Breast epithelium (tissue), 4 donors: ENCODE measurements around the gene GPR84. TPM values are rescaled to one million over a fixed set of nuclear protein-coding genes. Genes with fewer than 3 reads are reported as not detected.
A peak's percentile ranks its signal among the peaks of the same experiment; 100 is the strongest.

ENCODE experiments used
- DNase-seq, 2 donors: peaks; one replicate each; pipeline ENCODE4 v3.0.0-alpha.2; 2019; ENCODE audit warnings: low spot score in 2 of 2
- H3K27ac ChIP-seq, 2 donors: fragments of 200-600 bp; sonication (generic) in 1 of 2; one replicate each; pipeline ENCODE4 v1.5.1; 2016 to 2019; ENCODE audit warnings: mild to moderate bottlenecking in 1 of 2
- H3K27me3 ChIP-seq, 2 donors: fragments of 200-600 bp; sonication (generic) in 1 of 2; one replicate each; pipeline versions ENCODE4 v1.5.1 to v1.6.0; 2017 to 2019; ENCODE audit warnings: control low read depth in 1 of 2, mild to moderate bottlenecking in 1 of 2
- H3K36me3 ChIP-seq: fragments of 200-600 bp; one replicate; pipeline ENCODE4 v1.5.1; 2019
- H3K4me1 ChIP-seq, 2 donors: fragments of 200-600 bp; sonication (generic); one replicate each; pipeline ENCODE4 v1.5.1; 2016 to 2019; ENCODE audit warnings: control low read depth in 1 of 2
- H3K4me3 ChIP-seq, 3 donors: fragments of 200-600 bp; sonication (generic); 1 replicate in 2 of 3; 2 replicates in 1 of 3; pipeline ENCODE4 v1.5.1; 2016 to 2019; ENCODE audit warnings: mild to moderate bottlenecking in 3 of 3, moderate library complexity in 2 of 3
- H3K9me3 ChIP-seq, 2 donors: fragments of 200-600 bp; sonication (generic) in 1 of 2; one replicate each; pipeline ENCODE4 v1.5.1; 2016 to 2019; ENCODE audit warnings: control low read depth in 1 of 2
- POLR2A ChIP-seq: fragments of 450-650 bp; IDR thresholded peaks from one replicate; pipeline ENCODE4 v1.6.1; 2016; ENCODE audit warnings: antibody characterized with exemption, mild to moderate bottlenecking, moderate library complexity
- POLR2AphosphoS5 ChIP-seq, 3 donors: sonication (generic); formaldehyde crosslinking; IDR thresholded peaks; one replicate each; pipeline ENCODE4 v1.6.1; 2017; ENCODE audit warnings: antibody characterized with exemption in 3 of 3
- intact Hi-C: fragments of 100-400 bp; cut with DNase I; formaldehyde crosslinking; loops from one replicate; pipeline ENCODE4 v1.15.1; 2023; ENCODE audit warnings: low total_unique reads
- total RNA-seq, 3 donors: library from RNA; depleted of rRNA; stranded (reverse); fragments of >200 nt; gene quantifications; one replicate each; pipeline ENCODE4 v1.1.0, GENCODE V29; 2016
- TF ChIP-seq, protein P1 (sequence below), 3 donors: fragments of 450-650 bp; IDR thresholded peaks; one replicate each; pipeline ENCODE4 v1.5.1; 2016 to 2017; ENCODE audit warnings: antibody characterized with exemption in 3 of 3, mild to moderate bottlenecking in 3 of 3, moderate library complexity in 3 of 3

The GPR84 gene
- under 1 TPM in 1 of 3 donors, not detected in 2; 0.44 TPM for total RNA-seq

DNA sequence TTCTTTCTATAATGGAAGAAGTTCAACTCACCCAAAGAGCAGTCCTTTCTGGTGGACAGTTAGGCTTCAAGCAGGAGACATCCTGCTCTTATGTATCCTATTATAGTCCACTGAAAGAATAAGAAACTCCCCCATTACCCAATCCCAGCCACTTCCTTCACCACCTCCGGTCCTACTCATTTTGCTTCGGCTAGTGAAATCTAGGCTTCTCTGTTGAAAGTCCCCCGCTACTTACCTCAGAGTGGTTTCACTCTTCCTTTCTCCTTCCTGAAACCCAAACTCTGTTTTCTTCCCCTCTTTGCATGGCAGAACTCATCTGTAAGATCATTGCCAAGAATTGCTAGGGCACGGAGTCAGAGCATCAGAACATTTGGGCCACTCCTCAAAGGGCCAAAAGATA, at the start of gene GPR84:
TSS of gene GPR84 (minus strand) at position 74 of the 400 bp plus-strand sequence. CDS start 635 bp downstream, outside the sequence.
- Histone ChIP-seq H3K36me3 (no peaks in the 10 kb centered on the region), H3K27ac (no peak within 1 kb of the TSS), H3K4me1 (no peaks in the 10 kb centered on the region), H3K27me3 (no peaks in the 10 kb centered on the region), H3K4me3 (no peak within 1 kb of the TSS), H3K9me3 (no peaks in the 10 kb centered on the region)
- intact Hi-C loops, result loop anchor here (5.0 to 10.0 kb wide), 3 partner anchors 80 to 1378 kb away; partner anchors contain the start of genes CBX5, GDF11 and HNRNPA1
- DNase-seq, result no peak
- TF ChIP-seq POLR2AphosphoS5 (IDR thresholded peaks at IDR 0.05) (no peak), POLR2A (no peak)
- TF ChIP-seq, protein P1, sequence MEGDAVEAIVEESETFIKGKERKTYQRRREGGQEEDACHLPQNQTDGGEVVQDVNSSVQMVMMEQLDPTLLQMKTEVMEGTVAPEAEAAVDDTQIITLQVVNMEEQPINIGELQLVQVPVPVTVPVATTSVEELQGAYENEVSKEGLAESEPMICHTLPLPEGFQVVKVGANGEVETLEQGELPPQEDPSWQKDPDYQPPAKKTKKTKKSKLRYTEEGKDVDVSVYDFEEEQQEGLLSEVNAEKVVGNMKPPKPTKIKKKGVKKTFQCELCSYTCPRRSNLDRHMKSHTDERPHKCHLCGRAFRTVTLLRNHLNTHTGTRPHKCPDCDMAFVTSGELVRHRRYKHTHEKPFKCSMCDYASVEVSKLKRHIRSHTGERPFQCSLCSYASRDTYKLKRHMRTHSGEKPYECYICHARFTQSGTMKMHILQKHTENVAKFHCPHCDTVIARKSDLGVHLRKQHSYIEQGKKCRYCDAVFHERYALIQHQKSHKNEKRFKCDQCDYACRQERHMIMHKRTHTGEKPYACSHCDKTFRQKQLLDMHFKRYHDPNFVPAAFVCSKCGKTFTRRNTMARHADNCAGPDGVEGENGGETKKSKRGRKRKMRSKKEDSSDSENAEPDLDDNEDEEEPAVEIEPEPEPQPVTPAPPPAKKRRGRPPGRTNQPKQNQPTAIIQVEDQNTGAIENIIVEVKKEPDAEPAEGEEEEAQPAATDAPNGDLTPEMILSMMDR (IDR thresholded peaks at IDR 0.05), result no peak

DNA sequence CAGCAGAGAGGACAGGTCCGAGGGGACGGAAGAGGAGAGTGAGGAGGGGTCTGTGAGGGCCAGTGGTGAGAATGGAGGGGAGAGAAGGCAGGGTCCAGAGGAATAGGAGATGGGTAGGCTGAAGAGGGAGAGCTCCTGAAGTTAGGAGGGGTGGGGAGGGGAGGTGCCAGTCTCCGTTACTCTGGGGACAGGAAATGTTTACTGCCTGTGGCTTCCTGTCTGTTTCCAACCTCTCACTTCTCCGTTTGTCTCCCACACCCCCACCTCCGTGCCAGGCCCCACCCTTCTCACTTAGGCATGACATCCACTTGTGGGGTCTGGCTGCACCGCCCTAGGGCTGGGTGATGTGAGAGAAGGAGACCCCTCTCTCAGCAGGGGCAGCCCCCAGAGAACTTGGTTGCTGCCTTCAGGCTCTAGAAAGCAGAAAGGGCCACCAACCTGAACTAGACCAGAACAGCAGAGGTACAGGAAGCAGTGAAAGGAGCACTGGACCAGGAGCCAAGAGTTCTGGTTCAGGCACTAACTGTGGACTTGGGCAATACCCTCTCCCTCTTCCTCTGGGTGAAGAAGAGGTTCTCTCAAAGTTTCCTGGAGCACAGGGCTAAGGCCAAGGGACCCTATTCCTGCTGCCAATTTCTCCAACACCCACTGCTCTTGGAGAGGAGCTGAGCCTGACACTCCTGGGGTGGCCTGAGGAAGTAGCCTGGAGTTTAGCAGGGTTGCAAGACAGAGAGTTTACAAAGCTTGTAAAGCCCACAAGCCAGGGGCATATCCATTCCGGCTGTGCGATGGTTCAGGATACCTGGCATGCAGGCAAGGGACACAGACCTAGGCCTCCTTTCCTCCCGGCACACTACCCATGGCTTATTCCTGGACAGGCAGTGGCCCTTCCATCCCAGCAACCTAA, 49.3 kb upstream of the GPR84 start:
- intact Hi-C loops, result no loop called here
- no peaks in the 10 kb centered on the region for H3K27me3 ChIP-seq
- H3K36me3 ChIP-seq, result no peaks in the 10 kb centered on the region
- peaks cover 0 to 5% of the 10 kb centered on the region in 2 donors for H3K4me1 ChIP-seq
- H3K9me3 ChIP-seq, result no peaks in the 10 kb centered on the region
- TF ChIP-seq POLR2A (no peak), POLR2AphosphoS5 (IDR thresholded peaks at IDR 0.05) (no peak)
- TF ChIP-seq, protein P1 (IDR thresholded peaks at IDR 0.05), result no peak
- no peak for DNase-seq
- H3K4me3 ChIP-seq, result peak overlapping the region; percentile 3 to 47 (median 30)
- peak overlapping the region; percentile 50 to 82 for H3K27ac ChIP-seq

DNA sequence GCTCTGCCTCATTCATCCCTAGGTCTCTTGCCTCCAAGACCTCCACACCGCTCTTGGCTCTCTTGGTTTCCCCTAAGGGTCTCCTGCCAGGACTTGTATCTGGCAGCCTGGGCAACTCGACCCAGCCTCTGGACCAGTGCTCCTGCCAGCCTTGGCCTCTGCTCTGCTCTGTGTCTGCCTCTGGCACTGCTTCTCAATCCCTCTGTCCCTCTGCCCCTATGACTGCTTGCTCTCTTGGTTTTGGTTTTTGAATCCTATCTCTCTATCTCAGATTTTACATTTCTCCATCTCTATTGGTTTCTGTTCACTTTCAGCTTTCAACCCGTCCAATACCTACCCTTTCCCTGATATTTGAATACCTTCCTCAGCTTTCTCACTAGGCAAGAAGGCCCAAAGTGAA, 48.5 kb upstream of the GPR84 start:
- no peaks in the 10 kb centered on the region for H3K27me3 ChIP-seq
- peak overlapping the region; percentile 50 to 82 for H3K27ac ChIP-seq
- H3K4me1 ChIP-seq, result peaks cover 0 to 5% of the 10 kb centered on the region in 2 donors
- H3K4me3 ChIP-seq, result peak overlapping the region; percentile 3 to 47 (median 30)
- no peak for DNase-seq
- no peak for TF ChIP-seq POLR2AphosphoS5 (IDR thresholded peaks at IDR 0.05)
- TF ChIP-seq POLR2A, result no peak
- TF ChIP-seq, protein P1 (IDR thresholded peaks at IDR 0.05), result no peak
- intact Hi-C loops, result loop anchor here (1.0 kb wide), 1 partner anchor 31 kb away; no protein-coding TSS in a partner anchor
- no peaks in the 10 kb centered on the region for H3K36me3 ChIP-seq
- no peaks in the 10 kb centered on the region for H3K9me3 ChIP-seq

DNA sequence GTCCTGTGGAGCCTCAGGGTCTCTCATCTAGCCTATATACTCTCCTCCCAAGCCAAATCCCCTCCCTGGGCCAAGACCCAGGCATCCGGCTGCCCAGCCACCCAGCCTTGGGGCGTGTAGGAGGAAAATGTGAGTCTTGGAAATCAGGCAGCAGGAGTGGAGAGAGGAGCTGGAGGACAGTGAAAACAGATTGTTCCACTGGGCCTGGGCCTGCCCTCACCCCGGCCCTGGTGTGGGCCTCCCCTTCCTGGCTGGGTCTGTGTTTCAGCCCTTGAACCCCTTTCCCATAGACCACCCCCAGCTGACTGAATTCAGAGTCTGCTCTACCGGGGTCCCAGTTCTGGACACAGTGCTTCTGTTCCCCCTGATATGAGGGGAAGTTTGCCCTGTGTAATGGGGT, 48.1 kb upstream of the GPR84 start:
- Histone ChIP-seq H3K9me3 (no peaks in the 10 kb centered on the region), H3K4me3 (peak overlapping the region; percentile 3 to 47 (median 30)), H3K4me1 (peaks cover 0 to 5% of the 10 kb centered on the region in 2 donors), H3K36me3 (no peaks in the 10 kb centered on the region), H3K27me3 (no peaks in the 10 kb centered on the region), H3K27ac (peak overlapping the region; percentile 50 to 82)
- DNase-seq, result no peak
- TF ChIP-seq, protein P1 (IDR thresholded peaks at IDR 0.05), result no peak
- intact Hi-C loops, result loop anchor here (1.0 kb wide), 1 partner anchor 31 kb away; no protein-coding TSS in a partner anchor
